Middle frontal gyrus (tissue), 1 donor: ENCODE results near the gene UNC5C.
A peak's percentile ranks its signal among the peaks of the same experiment; 100 is the strongest.

Experiments
- DNase-seq: peaks from one replicate; pipeline ENCODE4 v3.0.0-alpha.2; 2015; ENCODE audit warnings: low spot score; ENCODE audit errors: extremely low spot score

UNC5C gene

GRCh38 chr4:95522682-95523530 is 25.9 kb downstream of the UNC5C start:
- no peak for DNase-seq

DNA sequence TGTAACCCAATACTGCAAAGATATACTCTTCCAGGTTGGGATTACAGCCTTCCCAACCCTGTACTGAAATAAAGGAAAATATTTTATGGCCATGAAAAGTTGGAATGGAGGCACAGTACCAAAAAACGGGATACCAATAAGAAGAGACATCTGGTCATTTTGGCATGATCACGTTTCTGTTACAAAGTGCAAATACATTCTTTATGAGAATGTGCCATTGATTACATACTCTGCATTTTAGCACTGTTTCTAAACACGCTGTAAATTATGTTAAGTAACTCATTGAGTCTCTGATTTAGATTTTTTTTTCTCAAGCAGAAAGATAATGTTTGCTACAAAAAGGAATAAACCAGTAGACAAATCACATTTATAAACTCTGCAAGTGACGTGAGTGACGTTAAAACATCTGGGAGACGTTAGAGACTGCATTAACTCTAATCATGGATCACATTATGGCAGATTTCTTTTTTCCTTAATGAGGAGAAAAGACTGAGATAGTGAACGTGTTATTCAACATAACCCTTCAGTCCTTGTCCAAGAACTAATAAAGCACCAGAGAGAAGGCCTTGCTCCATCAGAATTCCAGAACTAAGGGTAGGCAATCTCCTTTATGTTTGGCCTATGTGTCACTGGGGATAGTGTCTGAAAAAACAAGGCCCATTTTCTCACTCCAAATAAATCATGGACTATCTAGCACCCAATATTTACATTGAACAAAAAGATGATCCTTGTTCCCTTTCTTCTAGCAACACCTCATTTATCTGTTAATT is 31.0 kb downstream of the UNC5C start:
- DNase-seq: no peak

DNA sequence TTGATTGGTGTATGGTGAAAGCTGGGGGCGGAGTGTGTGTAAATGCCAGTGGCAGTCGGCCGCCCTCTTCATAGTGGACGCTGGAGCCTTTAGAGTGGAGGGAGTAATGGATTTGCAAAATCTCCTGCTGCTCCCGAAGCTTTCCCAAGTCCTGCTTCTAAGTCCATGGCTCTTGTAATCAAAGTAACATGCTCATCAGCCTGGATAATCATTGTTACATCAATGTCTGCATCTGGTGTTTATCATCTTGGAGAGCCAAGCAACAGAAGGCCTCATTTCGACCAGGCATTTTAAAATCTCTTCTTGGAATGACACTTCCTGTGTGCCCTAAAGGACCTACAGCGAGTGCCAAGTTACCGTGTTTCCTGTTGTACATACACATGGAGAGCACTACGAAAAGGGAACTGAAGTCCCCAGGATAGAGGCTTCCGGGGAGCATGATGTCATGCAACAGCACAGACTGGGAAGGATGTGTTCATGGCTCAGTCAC is 32.2 kb downstream of the UNC5C start:
- no peak for DNase-seq

GRCh38 chr4:95515589-95515988 is 33.2 kb downstream of the UNC5C start:
- DNase-seq: no peak

GRCh38 chr4:95513022-95513421 is 35.8 kb downstream of the UNC5C start:
- DNase-seq: no peak

- no peak for DNase-seq
These were observed 37.3 kb downstream of the UNC5C start for GRCh38 chr4:95511477-95511876.

DNA sequence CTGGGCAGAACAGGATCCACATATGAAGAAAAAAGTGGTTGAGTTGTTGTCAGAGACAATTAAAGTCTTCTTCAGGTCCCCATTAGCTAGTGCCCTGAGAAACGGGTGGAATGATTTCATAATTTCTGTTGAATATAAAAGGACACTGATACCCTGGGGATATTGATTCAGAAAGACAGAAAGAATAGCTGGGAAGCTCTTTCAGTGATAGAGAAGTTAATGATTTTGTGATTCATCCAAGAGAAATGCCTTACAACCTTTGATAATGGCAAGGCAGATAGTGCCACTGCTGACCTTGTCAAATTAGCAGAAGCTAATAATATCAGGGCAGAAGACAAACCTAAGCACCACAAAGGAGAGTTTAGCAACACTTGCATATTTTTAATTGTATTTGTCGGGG is 37.9 kb downstream of the UNC5C start:
- DNase-seq: no peak

DNA sequence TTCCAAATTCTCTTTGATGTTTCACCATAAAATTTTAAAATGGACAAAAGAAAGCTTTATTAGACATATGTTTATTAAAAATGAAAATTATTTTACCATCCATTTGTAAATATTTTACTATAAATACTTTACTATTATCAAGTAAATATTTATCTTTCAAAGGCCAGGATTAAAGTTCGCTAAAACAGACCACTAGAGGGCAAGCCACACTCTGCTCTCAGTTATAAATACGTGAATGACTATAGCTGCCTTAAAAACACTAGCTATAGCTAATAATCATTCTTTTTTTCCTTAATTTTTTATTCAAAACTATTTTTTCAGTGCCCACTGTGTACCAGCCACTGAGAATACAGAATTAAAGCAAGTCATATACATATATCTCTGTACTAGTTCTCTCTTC is 38.6 kb downstream of the UNC5C start:
- DNase-seq: no peak

DNA sequence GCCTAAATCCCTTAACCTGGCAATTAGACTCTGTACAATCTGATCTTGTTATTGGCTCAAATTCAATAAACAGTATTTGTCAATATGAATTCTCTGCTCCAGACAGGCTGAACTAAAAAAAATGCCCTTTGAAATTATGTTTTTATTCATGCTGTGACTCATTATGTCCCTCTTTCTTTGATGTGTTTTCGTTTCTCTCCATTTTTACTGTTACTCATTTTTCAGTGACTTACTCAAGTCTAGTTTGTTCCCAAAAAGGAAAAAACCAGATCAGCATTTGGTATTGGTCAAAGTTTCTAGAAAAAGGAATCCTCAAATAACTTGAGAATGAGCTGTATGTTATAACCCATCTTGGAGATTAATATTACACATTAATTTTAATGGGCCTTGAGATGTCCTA is 40.4 kb downstream of the UNC5C start:
- no peak for DNase-seq

- DNase-seq: no peak
These were observed 41.2 kb downstream of the UNC5C start for GRCh38 chr4:95507561-95507960.

GRCh38 chr4:95507147-95507546 is 41.6 kb downstream of the UNC5C start:
- DNase-seq: no peak

DNA sequence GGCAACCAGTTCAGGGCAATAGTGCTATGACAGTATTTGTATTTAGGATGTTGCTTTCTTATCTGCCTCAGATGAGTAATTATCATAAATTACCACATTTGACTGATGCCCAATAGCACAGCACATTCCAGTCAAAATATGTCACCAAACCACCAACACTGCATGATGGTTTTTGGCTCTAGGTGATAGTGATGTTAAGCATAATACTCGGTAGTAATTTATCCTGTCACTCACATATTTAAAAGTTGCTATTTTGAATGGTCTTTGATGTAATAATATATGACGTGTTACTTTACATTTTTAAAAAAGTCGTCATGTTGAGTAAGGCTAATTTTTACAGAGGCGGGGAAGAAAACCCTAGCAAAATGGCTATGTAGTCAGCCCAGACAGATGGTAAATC is 42.5 kb downstream of the UNC5C start:
- DNase-seq: no peak

DNA sequence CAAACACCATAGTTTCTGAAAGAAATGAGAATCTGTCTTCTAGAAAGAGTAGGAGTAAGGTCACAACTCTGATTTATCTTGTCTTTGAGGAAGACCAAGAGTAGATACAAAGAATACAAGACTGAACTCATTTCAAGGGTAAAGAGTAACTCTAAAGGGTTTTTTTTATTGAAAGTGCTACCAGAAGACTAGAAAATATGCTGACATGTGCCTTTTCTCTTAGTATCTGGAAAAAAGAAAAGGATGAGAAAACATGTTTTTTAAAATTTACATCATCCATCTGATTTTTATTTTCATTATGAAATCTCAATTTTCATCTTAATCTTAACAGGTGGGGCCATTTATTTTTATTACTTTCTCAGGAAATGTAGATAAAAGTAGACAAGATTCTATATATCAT is 43.0 kb downstream of the UNC5C start:
- no peak for DNase-seq

GRCh38 chr4:95505151-95505550 is 43.6 kb downstream of the UNC5C start:
- DNase-seq: peak; percentile 25

GRCh38 chr4:95504501-95504900 is 44.3 kb downstream of the UNC5C start:
- no peak for DNase-seq

DNA sequence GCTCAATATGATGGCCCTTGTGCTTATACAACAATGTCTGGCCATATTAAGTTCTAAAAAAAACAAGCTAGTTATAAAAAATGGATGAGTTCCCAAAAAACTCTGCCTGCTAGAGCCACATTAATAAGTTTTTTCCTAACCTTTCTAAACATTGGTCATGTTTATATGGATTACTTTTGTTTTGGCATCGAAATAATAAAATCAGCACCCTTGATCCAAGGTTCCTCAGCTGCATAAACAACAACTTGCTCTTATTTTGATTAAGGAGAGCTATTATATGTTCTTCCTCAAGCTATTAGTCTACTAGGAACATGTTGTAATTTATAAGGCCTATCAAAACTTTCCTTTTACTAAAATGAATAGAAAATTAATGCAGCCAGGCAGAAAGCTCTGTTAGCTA is 48.4 kb downstream of the UNC5C start:
- no peak for DNase-seq

GRCh38 chr4:95499291-95499696 is 49.5 kb downstream of the UNC5C start:
- DNase-seq: no peak

DNA sequence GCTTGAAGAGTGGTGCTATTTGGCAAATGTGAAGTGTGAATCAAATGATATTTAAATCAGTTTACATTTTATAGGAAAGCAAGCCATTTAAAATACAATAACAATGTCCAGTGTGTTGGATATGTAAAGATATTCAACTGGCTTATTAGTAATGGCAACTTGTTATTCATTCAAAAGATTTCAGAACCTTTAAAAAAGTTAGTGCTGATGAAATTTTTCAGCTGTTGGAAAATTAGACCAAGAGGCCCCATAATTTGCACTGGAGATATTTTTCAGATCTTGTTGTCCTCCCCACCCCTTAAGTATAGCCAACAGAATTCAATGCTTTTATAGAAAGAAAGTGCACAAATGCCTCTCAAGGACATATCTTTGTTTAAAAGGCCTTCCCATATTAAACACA is 54.6 kb downstream of the UNC5C start:
- no peak for DNase-seq

GRCh38 chr4:95478679-95479078 is 70.1 kb downstream of the UNC5C start:
- DNase-seq: no peak

DNA sequence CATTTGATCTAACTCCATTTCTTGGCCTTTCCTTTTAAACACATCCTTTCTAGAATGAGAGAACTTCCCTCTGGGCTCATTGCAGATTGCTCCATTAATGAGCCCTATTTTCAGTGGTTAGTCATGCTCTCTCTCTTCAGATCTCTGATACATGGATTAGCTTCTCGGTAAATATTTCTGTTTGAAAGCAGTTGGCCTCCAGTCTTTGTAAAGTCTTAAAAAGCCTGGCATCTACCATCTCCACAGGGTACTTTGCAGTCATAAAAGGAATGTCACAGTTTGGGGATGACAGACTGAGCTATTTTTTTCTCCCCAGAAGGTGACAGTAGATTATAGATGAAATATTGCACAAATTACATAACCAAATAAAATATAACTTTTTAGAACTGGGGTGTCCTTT is 72.7 kb downstream of the UNC5C start:
- no peak for DNase-seq

DNA sequence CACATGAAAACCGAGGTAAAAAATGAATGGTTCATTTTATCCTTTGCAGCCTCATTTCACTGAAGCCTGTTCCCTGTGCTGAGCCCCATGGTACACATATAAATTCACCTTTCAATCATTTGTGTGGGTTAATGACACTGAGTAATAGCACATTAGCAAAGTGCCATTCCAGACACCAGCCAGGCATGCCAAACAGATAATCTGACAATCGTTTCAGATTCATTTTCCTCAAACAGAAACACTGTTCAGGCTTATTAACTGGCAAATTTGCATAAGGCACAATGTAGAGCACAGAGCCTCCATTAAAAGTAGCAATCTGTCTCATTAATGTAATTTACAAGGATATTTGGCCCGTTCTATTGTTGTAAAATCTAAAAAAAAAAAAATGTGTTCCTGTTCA is 76.2 kb downstream of the UNC5C start:
- DNase-seq: no peak

DNA sequence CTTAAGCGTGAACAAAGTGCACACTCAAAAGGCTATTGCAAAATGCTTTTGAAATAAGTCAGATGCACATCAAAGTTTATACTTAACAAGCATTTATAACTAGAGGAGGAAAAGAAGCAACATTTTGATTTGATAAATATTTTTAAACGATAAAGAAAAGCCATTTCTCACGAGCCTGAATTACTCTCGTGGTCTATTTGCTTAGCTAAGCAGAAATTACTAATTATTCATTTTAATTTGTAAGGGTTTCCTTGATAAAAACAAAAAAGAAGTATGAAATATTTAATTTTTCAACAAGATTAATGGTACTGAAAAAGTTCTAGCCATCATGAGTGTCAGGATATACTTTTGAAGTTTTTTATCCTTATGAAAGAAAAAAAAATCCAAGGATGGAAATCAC is 78.2 kb downstream of the UNC5C start:
- no peak for DNase-seq

- DNase-seq: no peak
These were observed 79.2 kb downstream of the UNC5C start for GRCh38 chr4:95469617-95470016.
